Measurements from ENCODE around the gene FAM24B.

The FAM24B gene

DNA sequence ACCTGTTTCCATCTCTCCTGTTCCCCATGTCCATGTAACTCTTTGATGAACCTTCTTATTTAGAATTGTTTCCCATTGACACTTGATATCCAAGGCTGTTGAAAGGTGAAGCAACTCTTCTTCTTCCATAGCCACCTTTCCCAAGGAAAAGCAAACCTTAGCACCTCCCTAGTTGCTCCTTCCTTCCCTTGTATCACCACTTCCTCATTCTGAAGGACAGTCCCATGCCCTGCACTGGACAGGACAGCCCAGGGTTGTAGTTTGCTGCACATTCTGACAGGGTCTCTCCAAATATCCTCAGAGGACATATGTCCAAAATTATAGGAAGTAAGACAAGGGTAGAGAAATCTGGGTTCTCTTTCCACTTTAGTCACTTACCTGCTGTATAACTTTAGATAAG, 39.9 kb downstream of the FAM24B start:
- TF ChIP-seq, protein P1, sequence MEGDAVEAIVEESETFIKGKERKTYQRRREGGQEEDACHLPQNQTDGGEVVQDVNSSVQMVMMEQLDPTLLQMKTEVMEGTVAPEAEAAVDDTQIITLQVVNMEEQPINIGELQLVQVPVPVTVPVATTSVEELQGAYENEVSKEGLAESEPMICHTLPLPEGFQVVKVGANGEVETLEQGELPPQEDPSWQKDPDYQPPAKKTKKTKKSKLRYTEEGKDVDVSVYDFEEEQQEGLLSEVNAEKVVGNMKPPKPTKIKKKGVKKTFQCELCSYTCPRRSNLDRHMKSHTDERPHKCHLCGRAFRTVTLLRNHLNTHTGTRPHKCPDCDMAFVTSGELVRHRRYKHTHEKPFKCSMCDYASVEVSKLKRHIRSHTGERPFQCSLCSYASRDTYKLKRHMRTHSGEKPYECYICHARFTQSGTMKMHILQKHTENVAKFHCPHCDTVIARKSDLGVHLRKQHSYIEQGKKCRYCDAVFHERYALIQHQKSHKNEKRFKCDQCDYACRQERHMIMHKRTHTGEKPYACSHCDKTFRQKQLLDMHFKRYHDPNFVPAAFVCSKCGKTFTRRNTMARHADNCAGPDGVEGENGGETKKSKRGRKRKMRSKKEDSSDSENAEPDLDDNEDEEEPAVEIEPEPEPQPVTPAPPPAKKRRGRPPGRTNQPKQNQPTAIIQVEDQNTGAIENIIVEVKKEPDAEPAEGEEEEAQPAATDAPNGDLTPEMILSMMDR (IDR thresholded peaks at IDR 0.05), result no peak

DNA sequence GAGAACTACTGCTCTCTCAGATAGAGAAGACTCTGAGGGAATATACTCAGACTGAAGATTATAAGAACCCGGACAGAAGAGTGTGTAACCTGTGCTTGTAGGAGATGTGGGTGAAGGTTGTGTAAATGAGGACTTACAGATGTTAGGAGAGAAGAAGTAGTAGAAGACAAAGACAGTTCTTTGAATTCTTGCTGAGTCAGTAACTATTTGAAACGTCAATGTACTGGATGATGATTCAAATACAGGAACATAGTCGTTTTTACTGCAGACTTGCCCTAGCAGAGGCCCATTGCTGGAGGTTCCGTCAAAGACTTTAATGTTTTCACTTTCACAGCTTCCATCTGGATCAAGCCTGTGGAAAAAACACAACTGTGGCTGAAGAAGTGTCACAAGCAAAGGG, 40.5 kb downstream of the FAM24B start:
- TF ChIP-seq, protein P1 (IDR thresholded peaks at IDR 0.05), result no peak

DNA sequence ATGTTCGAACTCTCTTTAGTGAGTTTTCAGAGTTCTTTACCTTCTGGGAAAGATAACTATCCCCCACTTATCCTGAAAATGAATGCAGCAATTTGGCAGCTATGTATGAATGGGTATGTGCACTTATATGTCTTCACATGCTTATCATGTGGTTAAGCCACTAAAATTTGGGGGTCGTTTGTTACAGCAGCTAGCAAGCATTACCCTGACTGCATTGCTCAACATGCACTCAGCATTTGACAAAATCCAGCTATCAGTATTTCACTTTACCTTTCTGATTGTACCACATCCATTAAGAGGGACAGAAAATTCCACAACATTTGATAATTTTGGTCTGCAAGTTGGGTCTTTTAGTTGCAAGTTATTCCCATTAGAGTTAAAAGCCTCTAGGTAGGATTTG, 43.5 kb downstream of the FAM24B start:
- TF ChIP-seq, protein P1 (IDR thresholded peaks at IDR 0.05), result no peak

DNA sequence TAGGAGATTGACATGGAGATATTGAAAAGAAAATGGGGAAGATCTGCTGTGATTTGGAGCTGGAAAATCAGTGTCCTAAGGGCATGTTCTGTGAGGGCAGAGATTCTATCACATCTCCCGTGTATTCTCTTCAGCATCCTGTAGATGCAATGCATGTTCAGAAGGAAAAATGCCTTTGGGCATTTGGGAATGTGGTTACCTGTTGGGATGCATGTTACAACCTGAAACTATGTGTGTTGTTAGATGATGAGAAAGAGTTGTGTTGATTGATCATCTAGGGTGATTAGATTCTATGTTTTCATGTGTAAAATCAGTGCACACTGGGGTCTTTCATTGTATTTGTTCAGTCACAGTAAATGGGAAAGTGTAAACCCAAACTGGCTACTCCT, 48.4 kb downstream of the FAM24B start:
- TF ChIP-seq, protein P1 (IDR thresholded peaks at IDR 0.05), result no peak

DNA sequence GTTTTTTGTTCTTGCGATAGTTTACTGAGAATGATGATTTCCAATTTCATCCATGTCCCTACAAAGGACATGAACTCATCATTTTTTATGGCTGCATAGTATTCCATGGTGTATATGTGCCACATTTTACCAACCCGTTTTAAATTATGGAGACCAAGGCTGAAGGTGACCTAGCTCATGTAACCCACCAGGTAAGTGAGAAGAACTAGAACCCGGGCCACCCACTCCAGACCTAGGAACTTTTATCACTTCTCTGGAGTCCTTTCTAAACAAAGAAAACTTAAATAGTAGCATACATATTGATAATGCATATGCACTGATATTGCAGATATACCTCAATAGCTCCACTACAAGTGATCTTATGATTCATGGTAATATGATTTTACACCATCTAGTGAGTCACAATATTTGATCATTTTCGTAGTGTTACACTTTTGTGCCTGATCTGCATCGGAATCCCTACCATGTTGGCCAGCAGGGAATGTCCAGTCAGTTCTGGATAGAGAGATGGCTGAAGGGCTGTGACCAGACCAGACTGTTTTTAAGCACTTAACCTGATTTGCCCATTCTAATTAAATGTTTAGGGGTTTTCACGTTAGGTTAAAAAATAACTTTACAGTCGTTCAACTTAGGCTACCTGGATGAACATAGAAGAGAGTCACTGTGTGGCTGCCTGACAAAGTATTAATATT, 49.0 kb downstream of the FAM24B start:
- TF ChIP-seq, protein P1 (IDR thresholded peaks at IDR 0.05), result no peak

DNA sequence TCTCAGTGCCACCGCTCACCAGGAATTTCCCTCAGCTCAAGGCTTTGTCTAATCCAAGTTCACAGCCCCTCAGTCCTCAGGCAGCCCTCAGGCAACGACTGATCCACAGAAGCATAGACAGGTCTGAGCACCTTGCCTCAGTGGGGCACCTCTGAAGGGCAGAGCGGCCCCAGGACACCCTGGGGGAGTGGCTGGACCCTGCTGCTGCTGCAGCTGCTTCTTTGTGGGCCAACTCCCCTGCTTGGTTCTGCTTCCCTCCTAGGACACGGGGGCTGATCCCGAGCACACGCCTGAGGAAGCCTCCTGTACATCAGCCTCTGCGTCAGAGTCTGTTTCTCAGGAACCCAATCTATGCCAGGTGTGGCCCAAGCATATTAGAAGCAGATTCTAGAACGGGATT, 49.9 kb downstream of the FAM24B start:
- TF ChIP-seq, protein P1 (IDR thresholded peaks at IDR 0.05), result no peak

DNA sequence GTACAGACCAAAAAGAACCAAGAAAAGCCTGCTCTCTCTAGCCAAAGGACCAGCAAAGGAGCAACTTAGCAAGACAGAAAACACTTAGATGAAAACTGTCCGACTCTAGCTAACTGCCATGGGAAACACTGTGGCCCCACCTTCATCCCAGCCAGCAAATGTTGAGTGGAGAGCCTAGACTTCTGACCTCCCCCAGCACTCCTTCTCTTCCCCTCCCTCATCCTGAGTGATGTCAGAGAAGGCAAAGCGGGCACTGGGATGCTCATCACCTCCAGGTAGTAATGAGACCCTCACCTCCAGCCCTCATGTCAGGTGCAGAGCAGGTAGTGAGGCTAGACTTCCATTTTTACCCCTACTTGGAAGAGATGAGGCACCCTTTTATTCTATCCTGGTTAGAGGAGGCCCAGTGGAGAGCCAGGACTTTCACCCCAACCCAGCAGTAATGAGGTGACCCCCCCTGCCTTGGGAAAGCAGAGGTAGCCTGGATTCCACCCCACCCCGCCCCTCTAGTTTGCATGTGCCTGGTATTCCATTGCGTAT, 50.6 kb downstream of the FAM24B start:
- TF ChIP-seq, protein P1 (IDR thresholded peaks at IDR 0.05), result no peak

Measured in LNCAP (cell line).